Ascending aorta (tissue), 2 donors: Measurements from ENCODE around the gene SMIM15. TPM values are rescaled to one million over a fixed set of nuclear protein-coding genes. Genes with fewer than 3 reads are reported as not detected.
"Not testable (repeated sequence)": the region's sequence is repeated elsewhere in the genome, so short reads cannot be mapped to it uniquely, and the experiment has no call there.

ENCODE experiments used
- DNase-seq, 2 donors: peaks; one replicate each; pipeline ENCODE4 v3.0.0-alpha.2; 2019; ENCODE audit warnings: low spot score in 2 of 2
- H3K27ac ChIP-seq, 2 donors: fragments of 200-600 bp; sonication (generic); one replicate each; pipeline ENCODE4 v1.5.1; 2016 to 2017; ENCODE audit warnings: mild to moderate bottlenecking in 1 of 2
- H3K27me3 ChIP-seq: fragments of 200-600 bp; sonication (generic); one replicate; pipeline ENCODE4 v1.5.1; 2017
- H3K36me3 ChIP-seq, 2 donors: fragments of 200-600 bp; sonication (generic); one replicate each; pipeline ENCODE4 v1.5.1; 2016
- H3K4me1 ChIP-seq, 2 donors: fragments of 200-600 bp; sonication (generic); one replicate each; pipeline ENCODE4 v1.5.1; 2016 to 2017; ENCODE audit warnings: mild to moderate bottlenecking in 1 of 2
- H3K4me3 ChIP-seq, 2 donors: fragments of 200-600 bp; sonication (generic); one replicate each; pipeline ENCODE4 v1.5.1; 2016 to 2017; ENCODE audit warnings: mild to moderate bottlenecking in 1 of 2
- H3K9me3 ChIP-seq, 2 donors: fragments of 200-600 bp; sonication (generic); one replicate each; pipeline ENCODE4 v1.5.1; 2016
- CTCF ChIP-seq, 3 experiments: fragments of 200-600 bp in 2 of 3; fragments of 450-650 bp in 1 of 3; sonication (generic) in 2 of 3; IDR thresholded peaks; one replicate each; pipeline ENCODE4 v1.5.1; 2016 to 2019; ENCODE audit warnings: antibody characterized with exemption in 3 of 3, mild to moderate bottlenecking in 1 of 3, moderate library complexity in 1 of 3
- intact Hi-C: fragments of 100-400 bp; cut with DNase I; formaldehyde crosslinking; loops from one replicate; pipeline ENCODE4 v1.15.1; 2023
- total RNA-seq: library from RNA; depleted of rRNA; stranded (reverse); fragments of >200 nt; gene quantifications from one replicate; pipeline ENCODE4 v1.1.0, GENCODE V29; 2016

The SMIM15 gene
- total RNA-seq, 1 donor from 2014 or later: 22.4 TPM

GRCh38 chr5:61198606-61199005 is 36.3 kb upstream of the SMIM15 start:
- no peaks in the 10 kb centered on the region for H3K27me3 ChIP-seq
- H3K4me1 ChIP-seq: no peaks in the 10 kb centered on the region
- peaks cover 0 to 11% of the 10 kb centered on the region in 2 donors for H3K9me3 ChIP-seq
- TF ChIP-seq CTCF (IDR thresholded peaks at IDR 0.05): no peak
- no peak overlapping the region for H3K4me3 ChIP-seq
- H3K36me3 ChIP-seq: no peaks in the 10 kb centered on the region
- no peak overlapping the region for H3K27ac ChIP-seq
- intact Hi-C loops: no loop called here
- no peak for DNase-seq

GRCh38 chr5:61187826-61188225 is 25.6 kb upstream of the SMIM15 start:
- intact Hi-C loops, H3K9me3 ChIP-seq, DNase-seq, H3K27ac ChIP-seq, H3K4me3 ChIP-seq, H3K4me1 ChIP-seq, H3K36me3 ChIP-seq, H3K27me3 ChIP-seq: not testable (repeated sequence)

- intact Hi-C loops, H3K4me1 ChIP-seq, H3K9me3 ChIP-seq, DNase-seq, H3K27ac ChIP-seq, H3K27me3 ChIP-seq, H3K4me3 ChIP-seq, H3K36me3 ChIP-seq: not testable (repeated sequence)
Observed at GRCh38 chr5:61187352-61187751, 25.1 kb upstream of the SMIM15 start.

DNA sequence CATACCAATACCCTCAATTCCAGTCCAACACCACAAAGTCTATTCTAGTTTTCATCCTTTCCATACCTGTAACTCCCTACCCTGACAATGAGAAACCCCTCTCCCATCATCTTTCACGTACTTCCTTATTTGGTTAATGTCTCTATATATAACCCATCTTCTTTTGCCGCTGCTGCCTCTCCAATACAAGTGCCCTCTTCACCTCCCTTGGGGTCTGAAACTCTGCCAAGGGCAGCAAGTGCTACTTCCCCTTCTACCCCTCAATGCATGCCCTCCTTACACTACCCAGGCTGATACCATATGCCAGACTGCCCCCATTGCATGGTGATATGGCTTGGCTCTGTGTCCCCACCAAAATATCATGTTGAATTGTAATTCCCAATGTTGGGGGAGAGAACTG is 24.4 kb upstream of the SMIM15 start:
- DNase-seq: no peak
- no peak overlapping the region for H3K4me3 ChIP-seq
- no peaks in the 10 kb centered on the region for H3K36me3 ChIP-seq
- no peak overlapping the region for H3K27ac ChIP-seq
- no peaks in the 10 kb centered on the region for H3K27me3 ChIP-seq
- no peaks in the 10 kb centered on the region for H3K9me3 ChIP-seq
- no peak for TF ChIP-seq CTCF (IDR thresholded peaks at IDR 0.05)
- intact Hi-C loops: no loop called here
- H3K4me1 ChIP-seq: no peaks in the 10 kb centered on the region

- no peak for DNase-seq
- no peaks in the 10 kb centered on the region for H3K36me3 ChIP-seq
- H3K27me3 ChIP-seq: no peaks in the 10 kb centered on the region
- H3K4me1 ChIP-seq: no peaks in the 10 kb centered on the region
- H3K9me3 ChIP-seq: no peaks in the 10 kb centered on the region
- H3K27ac ChIP-seq: no peak overlapping the region
- H3K4me3 ChIP-seq: no peak overlapping the region
- TF ChIP-seq CTCF (IDR thresholded peaks at IDR 0.05): no peak
- intact Hi-C loops: no loop called here
Observed at GRCh38 chr5:61184708-61185107, 22.4 kb upstream of the SMIM15 start.

- Histone ChIP-seq H3K4me3 (no peak overlapping the region), H3K27me3 (no peaks in the 10 kb centered on the region), H3K27ac (no peak overlapping the region), H3K36me3 (no peaks in the 10 kb centered on the region), H3K4me1 (no peaks in the 10 kb centered on the region), H3K9me3 (no peaks in the 10 kb centered on the region)
- DNase-seq: no peak
- TF ChIP-seq CTCF (IDR thresholded peaks at IDR 0.05): no peak
- intact Hi-C loops: no loop called here
Observed at GRCh38 chr5:61183538-61183937, 21.3 kb upstream of the SMIM15 start.

DNA sequence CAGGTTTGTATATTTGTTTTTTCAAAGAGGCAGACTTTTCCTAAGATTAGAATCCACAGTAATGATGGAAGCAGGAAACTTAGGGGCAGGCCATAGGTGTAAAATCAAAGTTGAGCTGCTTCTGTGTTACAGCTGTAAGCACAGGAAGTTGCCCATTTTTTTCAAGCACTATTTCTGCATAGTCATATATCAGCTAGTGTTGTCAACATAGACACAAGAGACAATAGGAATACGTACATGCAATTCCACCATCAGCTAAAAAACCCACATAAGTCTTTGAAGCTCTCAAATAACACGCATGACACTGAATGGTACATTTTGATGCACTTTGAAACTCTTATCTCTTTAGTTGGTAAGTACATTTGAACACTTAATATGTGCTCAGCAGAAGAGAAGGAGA is 20.2 kb upstream of the SMIM15 start:
- H3K27me3 ChIP-seq: no peaks in the 10 kb centered on the region
- no peaks in the 10 kb centered on the region for H3K4me1 ChIP-seq
- DNase-seq: no peak
- no peaks in the 10 kb centered on the region for H3K36me3 ChIP-seq
- intact Hi-C loops: no loop called here
- H3K9me3 ChIP-seq: no peaks in the 10 kb centered on the region
- H3K27ac ChIP-seq: no peak overlapping the region
- H3K4me3 ChIP-seq: no peak overlapping the region
- TF ChIP-seq CTCF (IDR thresholded peaks at IDR 0.05): no peak
